Spleen (tissue), 11 donors: ENCODE measurements around the gene NKX2-2. TPM values are rescaled to one million over a fixed set of nuclear protein-coding genes. Genes with fewer than 3 reads are reported as not detected.

Source experiments
- DNase-seq: peaks from one replicate; pipeline ENCODE4 v3.0.0-alpha.2; 2020
- H3K27ac ChIP-seq, 8 donors: fragments of 200-600 bp; sonication (generic) in 7 of 8; 1 replicate in 4 of 8; 2 replicates in 4 of 8; pipeline versions ENCODE4 v1.5.0 to v1.8.0; 2016 to 2021; ENCODE audit warnings: inconsistent platforms in 4 of 8, mild to moderate bottlenecking in 4 of 8, moderate library complexity in 1 of 8
- H3K27me3 ChIP-seq, 7 donors: fragments of 200-600 bp; sonication (generic) in 6 of 7; replicated peaks in 1 of 7; 1 replicate in 4 of 7; 2 replicates in 3 of 7; pipeline versions ENCODE4 v1.5.0 to v1.8.0; 2016 to 2021; ENCODE audit warnings: inconsistent platforms in 3 of 7, mild to moderate bottlenecking in 1 of 7
- H3K36me3 ChIP-seq, 6 donors: fragments of 200-600 bp; sonication (generic) in 5 of 6; 1 replicate in 4 of 6; 2 replicates in 2 of 6; pipeline versions ENCODE4 v1.5.0 to v1.8.0; 2016 to 2021; ENCODE audit warnings: inconsistent platforms in 2 of 6
- H3K4me1 ChIP-seq, 6 donors: fragments of 200-600 bp; sonication (generic) in 5 of 6; 1 replicate in 3 of 6; 2 replicates in 3 of 6; pipeline versions ENCODE4 v1.5.0 to v1.8.0; 2016 to 2021; ENCODE audit warnings: inconsistent platforms in 3 of 6
- H3K4me3 ChIP-seq, 8 donors: fragments of 200-600 bp; sonication (generic) in 7 of 8; 1 replicate in 4 of 8; 2 replicates in 4 of 8; pipeline versions ENCODE4 v1.5.0 to v1.8.0; 2016 to 2021; ENCODE audit warnings: inconsistent platforms in 4 of 8, mild to moderate bottlenecking in 4 of 8, moderate library complexity in 2 of 8
- H3K9me3 ChIP-seq, 8 donors: fragments of 200-600 bp; sonication (generic) in 7 of 8; 1 replicate in 4 of 8; 2 replicates in 4 of 8; pipeline versions ENCODE4 v1.5.0 to v1.8.0; 2016 to 2021; ENCODE audit warnings: inconsistent platforms in 4 of 8
- POLR2A ChIP-seq, 3 donors: fragments of 450-650 bp; IDR thresholded peaks; one replicate each; pipeline ENCODE4 v1.5.1; 2017; ENCODE audit warnings: antibody characterized with exemption in 3 of 3, mild to moderate bottlenecking in 1 of 3
- POLR2AphosphoS5 ChIP-seq, 3 donors: sonication (generic); formaldehyde crosslinking; IDR thresholded peaks; one replicate each; pipeline ENCODE4 v1.5.1; 2017; ENCODE audit warnings: antibody characterized with exemption in 3 of 3
- WGBS, 5 donors: extraction: QIAGEN DNeasy Blood & Tissue Kit in 3 of 5; methylation state at CpG; one replicate each; pipeline versions ENCODE4 v1.1.5 to v1.1.7; 2013 to 2018; 5-methylcytosine and 5-hydroxymethylcytosine counted together
- intact Hi-C: fragments of 100-400 bp; cut with DNase I; formaldehyde crosslinking; loops from one replicate; pipeline ENCODE4 v1.15.0; 2023; ENCODE audit warnings: low total_unique reads
- polyA plus RNA-seq, 3 donors: library from polyadenylated mRNA; stranded (reverse); fragments of 200-250 nt; gene quantifications; one replicate each; pipeline ENCODE4 v1.2.1, GENCODE V29; 2013
- total RNA-seq, 7 donors: library from RNA; depleted of rRNA in 3 of 7; stranded (reverse); fragments of >200 nt in 3 of 7; fragmentation: NEBNext Ultra II Directional in 4 of 7; extraction: Animal tissue kit (Norgen Biotek cat#: 25700) in 4 of 7; gene quantifications; one replicate each; pipeline versions ENCODE4 v1.1.0 to v1.2.1, GENCODE V29; 2016 to 2021
- TF ChIP-seq, protein P1 (sequence below), 11 experiments: fragments of 200-600 bp in 7 of 11; fragments of 450-650 bp in 4 of 11; sonication (generic) in 4 of 11; IDR thresholded peaks in 8 of 11; conservative IDR thresholded peaks in 3 of 11; 1 replicate in 7 of 11; 2 replicates in 4 of 11; pipeline versions ENCODE4 v1.4.0 to v1.8.0; 2016 to 2021; ENCODE audit warnings: antibody characterized with exemption in 11 of 11, inconsistent platforms in 4 of 11, mild to moderate bottlenecking in 1 of 11
- donor health status: healthy with polysubstance abuse.
- donor health status: DM: no; HTN: no; CAD: no; lungs with moderate emphysema.
- donor health status: DM: no; HTN: no; CAD: no.
- donor health status: Bipolar disorder and iron deficiency.
- donor health status: healthy.
- donor health status: DM: no; HTN: no; CAD: no.
- donor health status: DM: yes; HTN: yes; CAD: no.

The NKX2-2 gene
- total and polyA plus RNA-seq, 10 donors, result 0.03 TPM; not detected in 9

DNA sequence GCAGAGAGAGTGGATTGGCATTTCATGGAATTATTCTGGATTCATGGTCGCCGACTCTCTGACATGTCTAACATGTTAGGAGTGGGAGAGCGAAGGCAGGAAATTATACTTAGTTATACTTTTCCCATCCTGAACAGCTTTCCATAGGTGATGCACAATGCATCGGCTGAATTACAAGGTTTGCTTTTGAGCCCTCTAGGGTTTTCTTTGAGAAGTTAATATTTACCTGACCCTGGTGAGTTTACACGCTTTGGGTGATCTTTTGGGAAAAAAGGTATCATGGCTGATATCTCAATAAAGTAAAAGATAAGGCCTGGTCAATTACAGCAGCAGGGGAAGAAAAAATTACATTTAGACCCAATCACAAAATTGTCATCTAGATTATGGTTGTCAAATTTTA is 14.0 kb upstream of the NKX2-2 start:
- intact Hi-C loops, result no loop called here
- no peaks in the 10 kb centered on the region for H3K36me3 ChIP-seq
- peaks cover 4 to 68% (median 30%) of the 10 kb centered on the region in 7 donors for H3K27me3 ChIP-seq
- no peak overlapping the region for H3K4me3 ChIP-seq
- TF ChIP-seq, protein P1, sequence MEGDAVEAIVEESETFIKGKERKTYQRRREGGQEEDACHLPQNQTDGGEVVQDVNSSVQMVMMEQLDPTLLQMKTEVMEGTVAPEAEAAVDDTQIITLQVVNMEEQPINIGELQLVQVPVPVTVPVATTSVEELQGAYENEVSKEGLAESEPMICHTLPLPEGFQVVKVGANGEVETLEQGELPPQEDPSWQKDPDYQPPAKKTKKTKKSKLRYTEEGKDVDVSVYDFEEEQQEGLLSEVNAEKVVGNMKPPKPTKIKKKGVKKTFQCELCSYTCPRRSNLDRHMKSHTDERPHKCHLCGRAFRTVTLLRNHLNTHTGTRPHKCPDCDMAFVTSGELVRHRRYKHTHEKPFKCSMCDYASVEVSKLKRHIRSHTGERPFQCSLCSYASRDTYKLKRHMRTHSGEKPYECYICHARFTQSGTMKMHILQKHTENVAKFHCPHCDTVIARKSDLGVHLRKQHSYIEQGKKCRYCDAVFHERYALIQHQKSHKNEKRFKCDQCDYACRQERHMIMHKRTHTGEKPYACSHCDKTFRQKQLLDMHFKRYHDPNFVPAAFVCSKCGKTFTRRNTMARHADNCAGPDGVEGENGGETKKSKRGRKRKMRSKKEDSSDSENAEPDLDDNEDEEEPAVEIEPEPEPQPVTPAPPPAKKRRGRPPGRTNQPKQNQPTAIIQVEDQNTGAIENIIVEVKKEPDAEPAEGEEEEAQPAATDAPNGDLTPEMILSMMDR (IDR thresholded peaks at IDR 0.05 in 8 of 11, conservative IDR thresholded peaks at IDR 0.05 in 3 of 11), result no peak
- no peak for TF ChIP-seq POLR2A (IDR thresholded peaks at IDR 0.05)
- TF ChIP-seq POLR2AphosphoS5 (IDR thresholded peaks at IDR 0.05), result no peak
- H3K4me1 ChIP-seq, result peaks cover 0 to 7% (median 2%) of the 10 kb centered on the region in 6 donors
- DNase-seq, result no peak
- H3K9me3 ChIP-seq, result peaks cover 0 to 4% (median 0%) of the 10 kb centered on the region in 8 donors
- WGBS, 5 donors, result 84 to 90% (median 87%) methylated on average over 5 of the region's 5 CpGs
- H3K27ac ChIP-seq, result no peak overlapping the region

DNA sequence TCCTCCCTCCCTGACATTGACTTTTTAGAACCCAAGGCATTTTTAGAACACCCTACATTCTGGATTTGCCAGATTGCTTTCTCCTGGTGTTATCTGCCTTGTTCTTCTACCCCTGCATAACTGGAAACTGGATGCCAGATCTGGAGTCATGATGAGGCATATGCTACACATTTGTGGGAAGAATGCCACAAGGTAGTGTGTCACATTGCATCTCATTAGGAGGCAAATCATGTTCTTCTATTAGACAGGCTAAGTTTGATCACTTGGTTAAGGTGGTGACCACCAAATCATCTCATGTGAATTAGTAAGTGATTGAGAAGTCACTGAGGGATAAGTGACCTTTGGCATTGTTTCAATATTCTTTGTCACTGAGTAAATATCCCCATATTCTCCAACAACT is 12.9 kb upstream of the NKX2-2 start:
- Histone ChIP-seq H3K9me3 (no peaks in the 10 kb centered on the region), H3K4me3 (no peak overlapping the region), H3K27ac (no peak overlapping the region), H3K4me1 (peaks cover 0 to 19% (median 11%) of the 10 kb centered on the region in 6 donors), H3K36me3 (no peaks in the 10 kb centered on the region), H3K27me3 (peaks cover 7 to 79% (median 41%) of the 10 kb centered on the region in 7 donors)
- intact Hi-C loops, result no loop called here
- DNase-seq, result no peak
- TF ChIP-seq POLR2A (IDR thresholded peaks at IDR 0.05), result no peak
- TF ChIP-seq, protein P1 (IDR thresholded peaks at IDR 0.05 in 8 of 11, conservative IDR thresholded peaks at IDR 0.05 in 3 of 11), result no peak
- no peak for TF ChIP-seq POLR2AphosphoS5 (IDR thresholded peaks at IDR 0.05)

DNA sequence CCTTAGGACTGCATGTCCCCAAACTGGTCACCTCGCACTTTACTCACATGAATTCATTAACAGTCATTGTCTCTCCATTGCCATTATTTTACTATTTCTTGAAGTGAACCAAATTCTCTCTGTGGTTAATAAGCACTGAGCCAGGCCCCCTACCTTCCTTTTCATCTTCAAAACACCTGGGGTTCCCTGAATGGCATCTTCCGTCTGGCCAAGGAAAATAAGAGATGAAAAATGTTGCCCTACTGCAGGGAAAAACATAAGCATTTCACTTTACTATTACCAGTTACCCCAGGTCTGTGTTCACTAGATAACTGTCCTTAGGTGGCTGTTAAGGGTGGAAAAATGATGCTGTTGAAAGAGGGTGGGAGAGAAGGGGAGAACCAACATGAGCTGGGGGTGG is 10.0 kb upstream of the NKX2-2 start:
- H3K27ac ChIP-seq, result no peak overlapping the region
- TF ChIP-seq, protein P1 (IDR thresholded peaks at IDR 0.05 in 8 of 11, conservative IDR thresholded peaks at IDR 0.05 in 3 of 11), result no peak
- TF ChIP-seq POLR2AphosphoS5 (IDR thresholded peaks at IDR 0.05), result no peak
- no peak for TF ChIP-seq POLR2A (IDR thresholded peaks at IDR 0.05)
- H3K4me3 ChIP-seq, result no peak overlapping the region
- H3K36me3 ChIP-seq, result no peaks in the 10 kb centered on the region
- WGBS, 5 donors, result 13 to 23% (median 14%) methylated on average over 2 of the region's 2 CpGs
- intact Hi-C loops, result no loop called here
- H3K9me3 ChIP-seq, result no peaks in the 10 kb centered on the region
- H3K27me3 ChIP-seq, result peaks cover 11 to 89% (median 70%) of the 10 kb centered on the region in 7 donors
- peaks cover 0 to 30% (median 14%) of the 10 kb centered on the region in 6 donors for H3K4me1 ChIP-seq
- DNase-seq, result no peak

DNA sequence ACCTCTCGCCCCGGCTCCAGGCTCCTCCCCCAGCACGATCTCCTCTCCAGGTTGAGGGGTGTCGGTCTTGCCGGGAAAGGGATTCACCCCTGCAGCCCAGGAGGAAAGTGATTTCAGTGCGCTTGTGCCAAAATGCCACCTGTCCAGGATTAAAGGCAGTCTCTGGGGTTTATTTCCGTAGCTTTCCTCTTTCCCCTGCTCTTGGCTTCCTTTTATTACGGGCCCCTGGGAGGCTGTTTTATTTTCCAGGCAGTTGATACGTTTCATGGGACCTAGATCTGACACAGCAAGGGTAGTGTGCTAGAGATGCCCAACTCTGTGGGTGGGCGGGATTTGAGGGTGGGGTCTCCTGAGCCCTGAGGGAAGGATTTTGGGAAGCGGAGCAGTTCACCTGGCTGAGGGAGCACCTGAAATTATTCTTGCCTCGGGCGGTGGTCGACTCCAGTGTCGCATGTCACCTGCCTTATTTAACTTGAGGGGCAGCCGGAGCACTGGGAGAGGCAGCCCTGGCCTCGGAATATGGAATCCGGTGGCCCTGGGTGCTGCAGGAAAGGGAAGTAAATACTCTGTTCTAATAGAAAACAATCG is 9.5 kb upstream of the NKX2-2 start:
- peak overlapping the region in 1 of 8 donors; percentile 4 for H3K4me3 ChIP-seq
- H3K4me1 ChIP-seq, result peaks cover 0 to 30% (median 14%) of the 10 kb centered on the region in 6 donors
- TF ChIP-seq POLR2A (IDR thresholded peaks at IDR 0.05) (no peak), POLR2AphosphoS5 (IDR thresholded peaks at IDR 0.05) (no peak)
- TF ChIP-seq, protein P1 (IDR thresholded peaks at IDR 0.05 in 8 of 11, conservative IDR thresholded peaks at IDR 0.05 in 3 of 11), result no peak
- intact Hi-C loops, result no loop called here
- peaks cover 13 to 94% (median 75%) of the 10 kb centered on the region in 7 donors for H3K27me3 ChIP-seq
- H3K27ac ChIP-seq, result no peak overlapping the region
- H3K9me3 ChIP-seq, result no peaks in the 10 kb centered on the region
- no peaks in the 10 kb centered on the region for H3K36me3 ChIP-seq
- no peak for DNase-seq
- 4 to 7% (median 6%) methylated on average over 19 of the region's 19 CpGs for WGBS, 5 donors
